H1 (cell line): Measurements from ENCODE around the gene ADPRHL1. TPM values are rescaled to one million over a fixed set of nuclear protein-coding genes. Genes with fewer than 3 reads are reported as not detected.
"Not testable (repeated sequence)": the region's sequence is repeated elsewhere in the genome, so short reads cannot be mapped to it uniquely, and the experiment has no call there.

ENCODE experiments used
- CTCF ChIA-PET: fragments of 300-600 bp; sonication (Branson Sonifier 250); formaldehyde crosslinking; loops from one replicate; lab custom pipeline; 2021; ENCODE audit not compliant: partially characterized antibody; lab: Charles Lee
- POLR2A ChIA-PET: fragments of 300-600 bp; sonication (Branson Sonifier 250); formaldehyde crosslinking; loops from one replicate; lab custom pipeline; 2021; ENCODE audit warnings: inconsistent platforms; ENCODE audit not compliant: partially characterized antibody; lab: Charles Lee
- DNase-seq, 2 experiments: peaks; one replicate each; pipeline versions ENCODE4 v3.0.0 to v3.0.0-alpha.2; 2010 to 2022; ENCODE audit warnings: low spot score in 2 of 2, low read depth in 1 of 2, mixed read lengths in 1 of 2
- FAIRE-seq: peaks from 2 replicates; lab custom pipeline; 2011; peaks lifted over from hg19 to GRCh38; lab: Jason Lieb, UNC
- H2AFZ ChIP-seq: 2 replicates; pipeline ENCODE4 v1.8.1; 2012; ENCODE audit warnings: low read length, inconsistent platforms
- H2AK5ac ChIP-seq: 2 replicates; pipeline ENCODE4 v1.6.1; 2013; ENCODE audit warnings: low read depth, low read length
- H2BK120ac ChIP-seq: replicated peaks from 2 replicates; pipeline ENCODE3; 2013; ENCODE audit warnings: low read depth, low read length, inconsistent platforms
- H2BK12ac ChIP-seq: 2 replicates; pipeline ENCODE4 v1.6.1; 2013; ENCODE audit warnings: low read depth, low read length
- H2BK15ac ChIP-seq: 2 replicates; pipeline ENCODE4 v1.6.1; 2013; ENCODE audit warnings: low read length
- H2BK20ac ChIP-seq: 2 replicates; pipeline ENCODE4 v1.6.1; 2013; ENCODE audit warnings: low read length
- H2BK5ac ChIP-seq: 2 replicates; pipeline ENCODE4 v1.6.1; 2013; ENCODE audit warnings: low read depth, low read length
- H3K14ac ChIP-seq: 2 replicates; pipeline ENCODE4 v1.6.1; 2013; ENCODE audit warnings: inconsistent platforms; ENCODE audit not compliant: insufficient read length
- H3K18ac ChIP-seq: 2 replicates; pipeline ENCODE4 v1.6.1; 2013; ENCODE audit warnings: low read length; ENCODE audit errors: extremely low read depth
- H3K23ac ChIP-seq: 2 replicates; pipeline ENCODE4 v1.6.1; 2013; ENCODE audit warnings: inconsistent platforms; ENCODE audit not compliant: insufficient read length
- H3K23me2 ChIP-seq: 2 replicates; pipeline ENCODE4 v1.6.1; 2013; ENCODE audit warnings: low read depth, low read length
- H3K27ac ChIP-seq: 2 replicates; pipeline ENCODE4 v1.6.1; 2011; ENCODE audit warnings: low read depth, low read length, inconsistent platforms
- H3K27me3 ChIP-seq, 4 experiments: replicated peaks in 1 of 4; 1 replicate in 1 of 4; 2 replicates in 3 of 4; pipeline versions ENCODE4 v1.6.1 to v1.8.1; 2011 to 2013; ENCODE audit warnings: low read length in 3 of 4, mild to moderate bottlenecking in 3 of 4, inconsistent platforms in 2 of 4, mixed read lengths in 2 of 4, moderate library complexity in 1 of 4; ENCODE audit not compliant: control insufficient read depth in 3 of 4, insufficient read depth in 3 of 4; ENCODE audit errors: extremely low read depth in 1 of 4
- H3K36me3 ChIP-seq, 4 experiments: 2 replicates each; pipeline versions ENCODE4 v1.6.1 to v1.8.1; 2011 to 2013; ENCODE audit warnings: mild to moderate bottlenecking in 4 of 4, low read length in 3 of 4, moderate library complexity in 2 of 4, control low read depth in 1 of 4, inconsistent platforms in 1 of 4; ENCODE audit not compliant: insufficient read depth in 4 of 4, control insufficient read depth in 2 of 4
- H3K4ac ChIP-seq: replicated peaks from 2 replicates; pipeline ENCODE3; 2013; ENCODE audit warnings: low read length, low read depth, mixed read lengths, inconsistent platforms; ENCODE audit not compliant: insufficient read length
- H3K4me1 ChIP-seq, 4 experiments: replicated peaks in 1 of 4; 1 replicate in 1 of 4; 2 replicates in 3 of 4; pipeline versions ENCODE4 v1.6.1 to v1.8.1; 2011 to 2013; ENCODE audit warnings: low read length in 3 of 4, inconsistent platforms in 2 of 4, mixed read lengths in 1 of 4; ENCODE audit not compliant: insufficient read depth in 4 of 4, control insufficient read depth in 3 of 4
- H3K4me2 ChIP-seq, 2 experiments: 2 replicates each; pipeline versions ENCODE4 v1.6.1 to v1.8.1; 2011 to 2013; ENCODE audit warnings: low read depth in 2 of 2, low read length in 2 of 2, control low read depth in 1 of 2, inconsistent platforms in 1 of 2, mild to moderate bottlenecking in 1 of 2; ENCODE audit not compliant: insufficient read depth in 1 of 2
- H3K4me3 ChIP-seq, 4 experiments: fragments of 200-600, 300-600 bp in 1 of 4; sonication (generic), shearing (Covaris generic), sonication (Bioruptor Twin) in 1 of 4; 2 replicates each; pipeline versions ENCODE4 v1.5.1 to v1.8.1; 2011 to 2016; ENCODE audit warnings: low read length in 4 of 4, low read depth in 3 of 4, control low read depth in 2 of 4, inconsistent platforms in 2 of 4, mild to moderate bottlenecking in 2 of 4, mixed read lengths in 1 of 4, moderate library complexity in 1 of 4; ENCODE audit not compliant: insufficient read depth in 2 of 4; ENCODE audit errors: extremely low read depth in 1 of 4
- H3K56ac ChIP-seq: replicated peaks from 2 replicates; pipeline ENCODE3; 2013; ENCODE audit warnings: low read depth, mild to moderate bottlenecking, mixed read lengths, low read length, inconsistent platforms; ENCODE audit not compliant: insufficient read length
- H3K79me1 ChIP-seq: 2 replicates; pipeline ENCODE4 v1.6.1; 2013; ENCODE audit warnings: low read depth, low read length, control low read depth
- H3K79me2 ChIP-seq, 2 experiments: 2 replicates each; pipeline versions ENCODE4 v1.6.1 to v1.8.1; 2012 to 2013; ENCODE audit warnings: low read length in 2 of 2, mild to moderate bottlenecking in 2 of 2, inconsistent platforms in 1 of 2; ENCODE audit not compliant: insufficient read depth in 2 of 2, control insufficient read depth in 1 of 2
- H3K9ac ChIP-seq, 4 experiments: replicated peaks in 1 of 4; 1 replicate in 1 of 4; 2 replicates in 3 of 4; pipeline versions ENCODE4 v1.6.1 to v1.8.1; 2011 to 2013; ENCODE audit warnings: low read depth in 3 of 4, low read length in 3 of 4, control low read depth in 2 of 4, mild to moderate bottlenecking in 2 of 4, moderate library complexity in 2 of 4, inconsistent platforms in 1 of 4; ENCODE audit errors: extremely low read depth in 1 of 4
- H3K9me3 ChIP-seq, 2 experiments: 2 replicates each; pipeline versions ENCODE4 v1.6.1 to v1.8.1; 2012 to 2013; ENCODE audit warnings: mild to moderate bottlenecking in 2 of 2, moderate library complexity in 2 of 2, control low read depth in 1 of 2, inconsistent platforms in 1 of 2, low read depth in 1 of 2, low read length in 1 of 2, mixed read lengths in 1 of 2; ENCODE audit not compliant: insufficient read depth in 2 of 2
- H4K20me1 ChIP-seq, 2 experiments: replicated peaks in 1 of 2; 2 replicates each; pipeline versions ENCODE3 to v1.8.1; 2011 to 2013; ENCODE audit warnings: inconsistent platforms in 2 of 2, low read length in 2 of 2, mild to moderate bottlenecking in 1 of 2; ENCODE audit not compliant: insufficient read depth in 2 of 2, control insufficient read depth in 1 of 2
- H4K5ac ChIP-seq: 2 replicates; pipeline ENCODE4 v1.6.1; 2013; ENCODE audit warnings: low read length, low read depth, mixed read lengths, inconsistent platforms; ENCODE audit not compliant: insufficient read length
- H4K8ac ChIP-seq: 2 replicates; pipeline ENCODE4 v1.8.0; 2013; ENCODE audit warnings: mild to moderate bottlenecking, moderate library complexity, low read length, inconsistent platforms; ENCODE audit not compliant: insufficient read depth; ENCODE audit errors: extremely low read depth
- H4K91ac ChIP-seq: replicated peaks from 2 replicates; pipeline ENCODE3; 2013; ENCODE audit warnings: low read length, mixed read lengths, inconsistent platforms; ENCODE audit not compliant: insufficient read length
- KDM1A ChIP-seq: fragments of 200-600, 300-600 bp; sonication (generic); IDR thresholded peaks from 2 replicates; pipeline ENCODE4 v1.7.1; 2016; ENCODE audit warnings: mild to moderate bottlenecking, low read length, borderline replicate concordance
- WGBS, 2 experiments: shearing (Covaris generic) in 1 of 2; methylation state at CpG; one replicate each; pipeline versions ENCODE4 v1.1.6 to v1.1.7; 2013 to 2015; ENCODE audit warnings: low lambda C conversion rate in 2 of 2, mixed read lengths in 2 of 2, inconsistent platforms in 1 of 2, low coverage in 1 of 2, missing lambda C conversion rate in 1 of 2; ENCODE audit not compliant: insufficient replicate concordance in 2 of 2, insufficient coverage in 1 of 2, insufficient read length in 1 of 2; ENCODE audit errors: extremely low coverage in 1 of 2, missing lambda C conversion rate in 1 of 2; 5-methylcytosine and 5-hydroxymethylcytosine counted together
- polyA plus RNA-seq, 7 experiments: library from polyadenylated mRNA; depleted of rRNA in 3 of 7; stranded (reverse) in 5 of 7; unstranded in 2 of 7; fragments of >200 nt in 5 of 7; fragments of 200-250 nt in 2 of 7; gene quantifications; 1 replicate in 5 of 7; 2 replicates in 1 of 7; 4 replicates in 1 of 7; pipeline versions ENCODE4 v1.2.1 to v1.2.3, GENCODE V29; 2011 to 2013; ENCODE audit warnings: missing spikeins in 2 of 7, mixed read lengths in 2 of 7
- total RNA-seq: library from RNA; stranded (reverse); fragmentation: NEBNext Ultra II Directional; extraction: Animal tissue kit (Norgen Biotek cat#: 25700); gene quantifications from 2 replicates; pipeline ENCODE4 v1.2.1, GENCODE V29; 2021

ADPRHL1 gene
- total and polyA plus RNA-seq, 2 of the 8 experiments (the other 6 are each of a cell fraction or from before 2014, with no cell fraction given), result 0.74 to 1.7 TPM

DNA sequence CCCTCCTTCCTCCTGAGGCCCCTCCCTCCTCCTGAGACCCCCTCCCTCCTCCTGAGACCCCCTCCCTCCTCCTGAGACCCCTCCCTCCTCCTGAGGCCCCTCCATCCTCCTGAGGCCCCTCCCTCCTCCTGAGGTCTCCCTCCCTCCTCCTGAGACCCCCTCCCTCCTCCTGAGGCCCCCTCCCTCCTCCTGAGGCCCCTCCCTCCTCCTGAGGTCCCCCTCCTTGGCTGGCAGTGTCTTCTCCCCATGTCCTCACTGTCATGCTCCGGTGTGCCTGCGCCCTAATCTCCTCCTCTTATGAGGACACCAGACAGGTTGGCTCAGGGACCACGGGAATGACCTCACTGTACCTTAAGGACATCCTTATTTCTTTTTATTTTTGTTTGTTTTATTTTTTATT lies 81.6 kb downstream of the ADPRHL1 start:
- H3K9me3 ChIP-seq, H3K4me3 ChIP-seq, H2BK120ac ChIP-seq, H3K23me2 ChIP-seq, H2BK20ac ChIP-seq, H3K18ac ChIP-seq, DNase-seq, H3K14ac ChIP-seq, H2AFZ ChIP-seq, H3K4me2 ChIP-seq, H3K36me3 ChIP-seq, H2AK5ac ChIP-seq, H4K8ac ChIP-seq, FAIRE-seq, H2BK5ac ChIP-seq, H3K79me1 ChIP-seq, H3K27me3 ChIP-seq, H4K20me1 ChIP-seq, H3K79me2 ChIP-seq, H3K9ac ChIP-seq, H4K5ac ChIP-seq, H3K27ac ChIP-seq, H3K56ac ChIP-seq, H3K4ac ChIP-seq, H2BK12ac ChIP-seq, H3K23ac ChIP-seq: not testable (repeated sequence)
- ChIA-PET POLR2A (interaction anchor here (2.3 kb wide), 1 partner anchor 20 kb away, joined by 12 read pairs; no protein-coding TSS in a partner anchor), CTCF (interaction anchor here (0.8 to 1.4 kb wide), 2 partner anchors 11 to 60 kb away, joined by 3 to 4 read pairs; no protein-coding TSS in a partner anchor)
- Histone ChIP-seq H3K4me1 (peaks cover 3 to 16% (median 11%) of the 10 kb centered on the region in 4 experiments; a peak in 6 of 7 replicates), H2BK15ac (0 out of 2 replicates have a peak overlapping the region, but pooled peaks have one; percentile 88), H4K91ac (peak overlapping the region; percentile 91)
- 84% methylated on average over 3 of the region's 3 CpGs; no CpG with 5 or more reads in 1 of the 2 experiments for WGBS, 2 experiments
- peak; percentile 49; the same call in 1 of the 2 replicates for TF ChIP-seq KDM1A
